ENCODE measurements around the gene S100A13. TPM values are rescaled to one million over a fixed set of nuclear protein-coding genes. Genes with fewer than 3 reads are reported as not detected.

Gene S100A13
- total RNA-seq, 1 donor from 2014 or later, result 172 TPM

- Histone ChIP-seq H3K36me3 (ENCODE audit: insufficient read depth, low read length) (peaks cover 31% of the 10 kb centered on the region), H3K9me3 (ENCODE audit: insufficient read depth, low read depth, low read length) (no peaks in the 10 kb centered on the region), H3K9ac (ENCODE audit: low read length) (no peak overlapping the region), H3K4me2 (ENCODE audit: low read length) (no peak overlapping the region), H3K79me2 (ENCODE audit: insufficient read depth, low read length) (peaks cover 8% of the 10 kb centered on the region), H3K4me3 (ENCODE audit: insufficient read depth, low read depth, low read length) (no peak overlapping the region), H3K27ac (ENCODE audit: low read depth, low read length) (no peak overlapping the region), H3K27me3 (ENCODE audit: insufficient read depth, low read length) (no peaks in the 10 kb centered on the region), H4K20me1 (ENCODE audit: insufficient read depth, low read length) (peaks cover 5% of the 10 kb centered on the region), H2AFZ (ENCODE audit: low read depth, low read length) (no peak overlapping the region), H3K4me1 (ENCODE audit: insufficient read depth, low read length) (no peaks in the 10 kb centered on the region)
- TF ChIP-seq EZH2 (IDR thresholded peaks at IDR 0.05; ENCODE audit: insufficient read depth, low read length) (no peak), CTCF (IDR thresholded peaks at IDR 0.05; ENCODE audit: insufficient read depth, low read depth, low read length) (no peak)
- no peak for FAIRE-seq
- Mint-ChIP-seq H3K27ac (ENCODE audit: unreplicated experiment) (no peak overlapping the region), H3K4me1 (ENCODE audit: low read depth, unreplicated experiment) (peaks cover 5% of the 10 kb centered on the region), H3K4me3 (ENCODE audit: unreplicated experiment) (no peak overlapping the region), H3K36me3 (ENCODE audit: low read depth, unreplicated experiment) (peaks cover 21% of the 10 kb centered on the region), H3K9me3 (ENCODE audit: unreplicated experiment) (peaks cover 4% of the 10 kb centered on the region), H3K27me3 (ENCODE audit: low read depth, unreplicated experiment) (no peaks in the 10 kb centered on the region)
- no peak for DNase-seq (ENCODE audit: low read depth)
These were observed 8.1 kb downstream of the S100A13 start for GRCh38 chr1:153619171-153619570.

- Histone ChIP-seq H3K79me2 (ENCODE audit: insufficient read depth, low read length) (peaks cover 8% of the 10 kb centered on the region), H3K9me3 (ENCODE audit: insufficient read depth, low read depth, low read length) (no peaks in the 10 kb centered on the region), H3K4me3 (ENCODE audit: insufficient read depth, low read depth, low read length) (no peak overlapping the region), H3K4me2 (ENCODE audit: low read length) (no peak overlapping the region), H3K9ac (ENCODE audit: low read length) (no peak overlapping the region), H3K27me3 (ENCODE audit: insufficient read depth, low read length) (no peaks in the 10 kb centered on the region), H2AFZ (ENCODE audit: low read depth, low read length) (no peak overlapping the region), H3K4me1 (ENCODE audit: insufficient read depth, low read length) (peaks cover 3% of the 10 kb centered on the region), H3K36me3 (ENCODE audit: insufficient read depth, low read length) (peaks cover 19% of the 10 kb centered on the region), H3K27ac (ENCODE audit: low read depth, low read length) (no peak overlapping the region), H4K20me1 (ENCODE audit: insufficient read depth, low read length) (no peaks in the 10 kb centered on the region)
- peaks cover 17% of the 10 kb centered on the region for H3K36me3 Mint-ChIP-seq (ENCODE audit: low read depth, unreplicated experiment)
- H3K9me3 Mint-ChIP-seq (ENCODE audit: unreplicated experiment), result peaks cover 2% of the 10 kb centered on the region
- FAIRE-seq (no peak), DNase-seq (ENCODE audit: low read depth) (no peak)
- H3K27me3 Mint-ChIP-seq (ENCODE audit: low read depth, unreplicated experiment), result no peaks in the 10 kb centered on the region
- TF ChIP-seq EZH2 (IDR thresholded peaks at IDR 0.05; ENCODE audit: insufficient read depth, low read length) (no peak), CTCF (IDR thresholded peaks at IDR 0.05; ENCODE audit: insufficient read depth, low read depth, low read length) (peak; percentile 39)
- H3K4me3 Mint-ChIP-seq (ENCODE audit: unreplicated experiment), result no peak overlapping the region
- no peaks in the 10 kb centered on the region for H3K4me1 Mint-ChIP-seq (ENCODE audit: low read depth, unreplicated experiment)
- H3K27ac Mint-ChIP-seq (ENCODE audit: unreplicated experiment), result peak overlapping the region; percentile 47
These were observed 9.6 kb downstream of the S100A13 start for GRCh38 chr1:153617663-153618062.

- H3K36me3 Mint-ChIP-seq (ENCODE audit: low read depth, unreplicated experiment), result peaks cover 16% of the 10 kb centered on the region
- Histone ChIP-seq H3K27ac (ENCODE audit: low read depth, low read length) (no peak overlapping the region), H3K36me3 (ENCODE audit: insufficient read depth, low read length) (peaks cover 14% of the 10 kb centered on the region), H3K9me3 (ENCODE audit: insufficient read depth, low read depth, low read length) (no peaks in the 10 kb centered on the region), H3K4me3 (ENCODE audit: insufficient read depth, low read depth, low read length) (no peak overlapping the region), H3K4me1 (ENCODE audit: insufficient read depth, low read length) (peaks cover 4% of the 10 kb centered on the region), H3K4me2 (ENCODE audit: low read length) (no peak overlapping the region), H3K27me3 (ENCODE audit: insufficient read depth, low read length) (no peaks in the 10 kb centered on the region), H2AFZ (ENCODE audit: low read depth, low read length) (no peak overlapping the region), H3K9ac (ENCODE audit: low read length) (no peak overlapping the region), H4K20me1 (ENCODE audit: insufficient read depth, low read length) (no peaks in the 10 kb centered on the region), H3K79me2 (ENCODE audit: insufficient read depth, low read length) (peaks cover 16% of the 10 kb centered on the region)
- DNase-seq (ENCODE audit: low read depth), result no peak
- no peak for TF ChIP-seq CTCF (IDR thresholded peaks at IDR 0.05; ENCODE audit: insufficient read depth, low read depth, low read length)
- no peak for TF ChIP-seq EZH2 (IDR thresholded peaks at IDR 0.05; ENCODE audit: insufficient read depth, low read length)
- H3K4me1 Mint-ChIP-seq (ENCODE audit: low read depth, unreplicated experiment), result no peaks in the 10 kb centered on the region
- peaks cover 2% of the 10 kb centered on the region for H3K9me3 Mint-ChIP-seq (ENCODE audit: unreplicated experiment)
- H3K27ac Mint-ChIP-seq (ENCODE audit: unreplicated experiment), result no peak overlapping the region
- H3K27me3 Mint-ChIP-seq (ENCODE audit: low read depth, unreplicated experiment), result no peaks in the 10 kb centered on the region
- H3K4me3 Mint-ChIP-seq (ENCODE audit: unreplicated experiment), result no peak overlapping the region
- FAIRE-seq, result no peak
These were observed 10.4 kb downstream of the S100A13 start for GRCh38 chr1:153616917-153617311.

Data from astrocyte (in vitro differentiated cells and primary cell).